NCI-H526 (cell line): ENCODE results near the gene ITGAV.

ENCODE experiments used
- DNase-seq, 2 experiments: peaks; one replicate each; lab custom pipeline; 2025; lab: John Stamatoyannopoulos, UW

The ITGAV gene

GRCh38 chr2:186670831-186671230, 81.0 kb downstream of the ITGAV start:
- no peak for DNase-seq

GRCh38 chr2:186675380-186675779, 85.5 kb downstream of the ITGAV start:
- DNase-seq, result no peak

- DNase-seq, result no peak
Observed at GRCh38 chr2:186683341-186683740, 93.5 kb downstream of the ITGAV start.

- no peak for DNase-seq
Observed at GRCh38 chr2:186687807-186688211, 98.0 kb downstream of the ITGAV start.

- DNase-seq, result no peak
Observed at GRCh38 chr2:186688813-186689212, 99.0 kb downstream of the ITGAV start.

GRCh38 chr2:186690786-186691185, 100.9 kb downstream of the ITGAV start:
- DNase-seq, result no peak

- DNase-seq, result no peak
Observed at GRCh38 chr2:186691231-186691630, 101.4 kb downstream of the ITGAV start.

GRCh38 chr2:186691900-186692299, 102.0 kb downstream of the ITGAV start:
- DNase-seq, result no peak

- no peak for DNase-seq
Observed at GRCh38 chr2:186693446-186693832, 103.6 kb downstream of the ITGAV start.

- DNase-seq, result peak; percentile 30 to 55
Observed at GRCh38 chr2:186695081-186695756, 105.4 kb downstream of the ITGAV start.

GRCh38 chr2:186696290-186696689, 106.4 kb downstream of the ITGAV start:
- DNase-seq, result no peak

- no peak for DNase-seq
Observed at GRCh38 chr2:186696804-186697203, 106.9 kb downstream of the ITGAV start.

GRCh38 chr2:186697536-186697935, 107.7 kb downstream of the ITGAV start:
- no peak for DNase-seq

- DNase-seq, result no peak
Observed at GRCh38 chr2:186699742-186700141, 109.9 kb downstream of the ITGAV start.

GRCh38 chr2:186702006-186702405, 112.2 kb downstream of the ITGAV start:
- no peak for DNase-seq

- no peak for DNase-seq
Observed at GRCh38 chr2:186702501-186702900, 112.6 kb downstream of the ITGAV start.

GRCh38 chr2:186704897-186705296, 115.0 kb downstream of the ITGAV start:
- no peak for DNase-seq

GRCh38 chr2:186709529-186710450, 119.9 kb downstream of the ITGAV start:
- no peak for DNase-seq

GRCh38 chr2:186713691-186714090, 123.8 kb downstream of the ITGAV start:
- DNase-seq, result no peak

- no peak for DNase-seq
Observed at GRCh38 chr2:186714611-186715010, 124.8 kb downstream of the ITGAV start.

- DNase-seq, result no peak
Observed at GRCh38 chr2:186716004-186716403, 126.1 kb downstream of the ITGAV start.

GRCh38 chr2:186716899-186717298, 127.0 kb downstream of the ITGAV start:
- DNase-seq, result no peak

- DNase-seq, result no peak
Observed at GRCh38 chr2:186717320-186718007, 127.6 kb downstream of the ITGAV start.
